Measurements from ENCODE around the gene ISLR2. TPM values are rescaled to one million over a fixed set of nuclear protein-coding genes. Genes with fewer than 3 reads are reported as not detected.

ISLR2 gene
- under 0.01 and 0.16 TPM in 2 replicates for total RNA-seq

GRCh38 chr15:74130155-74130848 lies at the start of gene ISLR2:
Gene ISLR2 (plus strand): TSS chr15:74130586. CDS start chr15:74132755, 2,169 bp downstream.

GRCh38 chr15:74082450-74082849 lies 47.9 kb upstream of the ISLR2 start, which contains the start of gene GOLGA6A:
Gene GOLGA6A (minus strand): TSS chr15:74082550. CDS start chr15:74082509, 41 bp downstream.

GRCh38 chr15:74173380-74174218 lies 43.2 kb downstream of the ISLR2 start, which contains the start of gene ISLR:
Gene ISLR (plus strand): TSS chr15:74173710. CDS start chr15:74174859, 1,149 bp downstream.

Other genes with a start within 250 kb of the ISLR2 start
- 93.8 and 201 TPM in 2 replicates for gene LOXL1, start 204.1 kb upstream of the ISLR2 start, total RNA-seq
- 12.3 and 13.4 TPM in 2 replicates for gene STOML1, start 138.3 kb upstream of the ISLR2 start, total RNA-seq
- gene PML, start 135.9 kb upstream of the ISLR2 start, total RNA-seq = 15.8 and 16.4 TPM in 2 replicates
- under 0.01 TPM in 2 replicates for gene GOLGA6A, start 48.0 kb upstream of the ISLR2 start, total RNA-seq
- 152 and 214 TPM in 2 replicates for gene ISLR, start 43.1 kb downstream of the ISLR2 start, total RNA-seq
- gene STRA6, start 72.2 kb downstream of the ISLR2 start, total RNA-seq = 0.34 and 0.79 TPM in 2 replicates
- 0.16 TPM in 1 of 2 replicates, not detected in the other for gene CCDC33, start 105.7 kb downstream of the ISLR2 start, total RNA-seq
- 0.69 and 0.79 TPM in 2 replicates for gene CYP11A1, start 237.1 kb downstream of the ISLR2 start, total RNA-seq

Measured in bronchial smooth muscle cell (primary cell).